Kidney (tissue), 14 donors: ENCODE data around the gene N4BP3. TPM values are rescaled to one million over a fixed set of nuclear protein-coding genes. Genes with fewer than 3 reads are reported as not detected.
A peak's percentile ranks its signal among the peaks of the same experiment; 100 is the strongest.

ENCODE experiments used
- DNase-seq, 5 donors: peaks; one replicate each; pipeline ENCODE4 v3.0.0-alpha.2; 2013 to 2020
- FAIRE-seq: peaks from 2 replicates; lab custom pipeline; 2012; peaks lifted over from hg19 to GRCh38; lab: Jason Lieb, UNC
- H3K27ac ChIP-seq, 2 donors: one replicate each; pipeline ENCODE4 v1.7.0; 2013; ENCODE audit warnings: low read depth in 2 of 2, low read length in 2 of 2, inconsistent platforms in 1 of 2
- H3K27me3 ChIP-seq: one replicate; pipeline ENCODE4 v1.7.1; 2013; ENCODE audit warnings: low read length, inconsistent platforms; ENCODE audit not compliant: control insufficient read depth, insufficient read depth
- H3K36me3 ChIP-seq, 3 donors: one replicate each; pipeline versions ENCODE4 v1.7.0 to v1.7.1; 2013; ENCODE audit warnings: low read length in 3 of 3, control low read depth in 1 of 3, inconsistent platforms in 1 of 3; ENCODE audit not compliant: insufficient read depth in 3 of 3, control insufficient read depth in 2 of 3
- H3K4me1 ChIP-seq, 3 donors: one replicate each; pipeline versions ENCODE4 v1.7.0 to v1.7.1; 2013; ENCODE audit warnings: low read length in 3 of 3, inconsistent platforms in 1 of 3, low read depth in 1 of 3; ENCODE audit not compliant: control insufficient read depth in 2 of 3, insufficient read depth in 2 of 3
- H3K4me3 ChIP-seq, 3 donors: one replicate each; pipeline versions ENCODE4 v1.7.0 to v1.8.1; 2013; ENCODE audit warnings: low read length in 3 of 3, control low read depth in 1 of 3, inconsistent platforms in 1 of 3
- H3K9ac ChIP-seq, 3 donors: one replicate each; pipeline versions ENCODE4 v1.7.0 to v1.7.1; 2013; ENCODE audit warnings: low read length in 3 of 3, control low read depth in 1 of 3, inconsistent platforms in 1 of 3
- H3K9me3 ChIP-seq, 3 donors: one replicate each; pipeline versions ENCODE4 v1.7.0 to v1.7.1; 2013; ENCODE audit warnings: low read length in 3 of 3, control low read depth in 1 of 3, inconsistent platforms in 1 of 3; ENCODE audit not compliant: control insufficient read depth in 2 of 3, insufficient read depth in 1 of 3
- intact Hi-C: fragments of 100-400 bp; cut with DNase I; formaldehyde crosslinking; loops from one replicate; pipeline ENCODE4 v1.11.1; 2022
- polyA plus RNA-seq: library from polyadenylated mRNA; stranded (reverse); fragments of 350-450 nt; fragmentation: Illumina TruSeq; extraction: RNeasy Lipid Tissue Mini Kit (QIAGEN cat#74804); gene quantifications from one replicate; pipeline ENCODE4 v1.2.3, GENCODE V29; 2014; ENCODE audit warnings: low read depth, low replicate concordance; ENCODE audit not compliant: insufficient read depth
- total RNA-seq: library from RNA; stranded (reverse); fragmentation: NEBNext Ultra II Directional; extraction: Animal tissue kit (Norgen Biotek cat#: 25700); gene quantifications from one replicate; pipeline ENCODE4 v1.2.1, GENCODE V29; 2021
- TF ChIP-seq, protein P1 (sequence below): IDR thresholded peaks from 3 replicates; pipeline ENCODE4 v1.5.1; 2012; ENCODE audit warnings: mild to moderate bottlenecking, moderate library complexity, borderline replicate concordance; ENCODE audit not compliant: insufficient read depth; ENCODE audit errors: extremely low read depth
- donor health status: control.
- donor health status: control.
- donor health status: control.
- donor health status: control.
- donor health status: control.
- donor health status: DM: yes; HTN: yes; CAD: no.
- donor health status: Normal renal cell carcinoma (clear cell type).

N4BP3 gene
- total and polyA plus RNA-seq, 2 donors from 2014 or later: 2.4 to 5.6 TPM

DNA sequence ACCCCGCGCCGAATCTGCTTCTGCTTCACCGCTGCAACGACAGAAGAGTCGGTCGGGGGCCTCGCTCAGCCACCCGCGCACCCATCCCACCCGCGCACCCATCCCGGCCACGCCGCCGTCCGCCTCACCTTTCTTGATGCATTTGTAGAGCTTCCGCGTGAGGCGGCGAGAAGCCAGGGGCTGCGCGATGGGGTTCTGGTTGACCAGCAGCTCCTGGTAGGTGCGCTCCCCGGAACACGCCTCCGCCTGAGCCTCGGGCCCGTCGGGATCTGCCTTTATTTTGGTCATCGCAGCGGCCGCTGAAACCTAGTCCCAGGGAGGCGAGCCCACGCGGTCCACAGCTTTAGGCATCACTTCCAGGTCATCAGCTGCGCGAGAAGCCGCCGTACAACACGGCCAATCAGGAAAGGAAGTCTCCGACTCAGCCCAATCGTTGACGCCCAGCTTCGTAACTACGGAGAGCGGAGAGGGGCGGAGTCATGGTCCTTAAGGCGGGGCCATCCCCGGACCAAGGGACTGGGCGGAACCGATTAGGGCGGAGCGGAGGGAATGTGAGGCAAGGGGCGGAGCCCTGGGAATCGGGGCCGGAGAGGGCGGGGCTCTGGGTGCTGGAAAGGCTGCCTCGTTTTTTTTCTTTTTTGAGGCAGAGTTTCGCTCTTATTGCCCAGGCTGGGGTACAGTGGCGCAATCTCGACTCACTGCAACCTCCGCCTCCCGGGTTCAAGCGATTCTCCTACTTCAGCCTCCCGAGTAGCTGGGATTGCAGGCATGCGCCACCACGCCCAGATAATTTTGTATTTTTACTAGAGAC lies 40.4 kb downstream of the N4BP3 start, which contains the start of gene NHP2:
Gene NHP2 (minus strand): TSS at position 356 of the 811 bp plus-strand sequence. CDS start 68 bp downstream, at position 288.
- TF ChIP-seq, protein P1, sequence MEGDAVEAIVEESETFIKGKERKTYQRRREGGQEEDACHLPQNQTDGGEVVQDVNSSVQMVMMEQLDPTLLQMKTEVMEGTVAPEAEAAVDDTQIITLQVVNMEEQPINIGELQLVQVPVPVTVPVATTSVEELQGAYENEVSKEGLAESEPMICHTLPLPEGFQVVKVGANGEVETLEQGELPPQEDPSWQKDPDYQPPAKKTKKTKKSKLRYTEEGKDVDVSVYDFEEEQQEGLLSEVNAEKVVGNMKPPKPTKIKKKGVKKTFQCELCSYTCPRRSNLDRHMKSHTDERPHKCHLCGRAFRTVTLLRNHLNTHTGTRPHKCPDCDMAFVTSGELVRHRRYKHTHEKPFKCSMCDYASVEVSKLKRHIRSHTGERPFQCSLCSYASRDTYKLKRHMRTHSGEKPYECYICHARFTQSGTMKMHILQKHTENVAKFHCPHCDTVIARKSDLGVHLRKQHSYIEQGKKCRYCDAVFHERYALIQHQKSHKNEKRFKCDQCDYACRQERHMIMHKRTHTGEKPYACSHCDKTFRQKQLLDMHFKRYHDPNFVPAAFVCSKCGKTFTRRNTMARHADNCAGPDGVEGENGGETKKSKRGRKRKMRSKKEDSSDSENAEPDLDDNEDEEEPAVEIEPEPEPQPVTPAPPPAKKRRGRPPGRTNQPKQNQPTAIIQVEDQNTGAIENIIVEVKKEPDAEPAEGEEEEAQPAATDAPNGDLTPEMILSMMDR: no peak
- intact Hi-C loops: no loop called here
- no peaks in the 10 kb centered on the region for H3K9me3 ChIP-seq
- no peaks in the 10 kb centered on the region for H3K27me3 ChIP-seq
- H3K27ac ChIP-seq: peak within 1 kb of the TSS in 1 of 2 donors; percentile 32
- peaks cover 0 to 8% (median 5%) of the 10 kb centered on the region in 3 donors for H3K4me1 ChIP-seq
- peaks cover 0 to 21% (median 13%) of the 10 kb centered on the region in 3 donors for H3K36me3 ChIP-seq
- H3K4me3 ChIP-seq: peak within 1 kb of the TSS; percentile 75 to 88 (median 83)
- peak within 1 kb of the TSS; percentile 61 to 80 (median 63) for H3K9ac ChIP-seq
- FAIRE-seq (peak; percentile 99), DNase-seq (peak; percentile 99)

DNA sequence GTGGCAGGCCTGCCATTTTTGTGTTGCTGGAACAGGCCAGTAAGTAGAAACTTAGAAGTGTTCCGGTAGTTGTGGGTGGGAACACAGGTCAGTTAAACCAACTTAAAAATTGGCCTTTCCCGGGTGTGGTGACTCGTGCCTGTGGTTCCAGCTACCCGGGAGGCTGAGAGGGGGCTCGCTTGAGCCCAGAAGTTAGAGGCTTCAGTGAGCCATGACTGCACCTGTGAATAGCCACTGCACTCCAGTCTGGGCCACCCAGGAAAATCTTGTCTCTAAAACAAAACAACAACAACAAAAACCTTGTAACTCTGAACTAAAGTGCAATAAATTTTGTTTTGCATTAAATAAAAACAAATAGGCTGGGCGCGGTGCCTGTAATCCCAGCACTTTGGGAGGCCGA lies 41.7 kb downstream of the N4BP3 start:
- FAIRE-seq (no peak), DNase-seq (no peak)
- Histone ChIP-seq H3K36me3 (peaks cover 0 to 13% (median 5%) of the 10 kb centered on the region in 3 donors), H3K27ac (no peak overlapping the region), H3K9me3 (no peaks in the 10 kb centered on the region), H3K4me1 (peaks cover 0 to 8% (median 5%) of the 10 kb centered on the region in 3 donors), H3K27me3 (no peaks in the 10 kb centered on the region), H3K9ac (no peak overlapping the region), H3K4me3 (no peak overlapping the region)
- TF ChIP-seq, protein P1: no peak
- intact Hi-C loops: no loop called here

DNA sequence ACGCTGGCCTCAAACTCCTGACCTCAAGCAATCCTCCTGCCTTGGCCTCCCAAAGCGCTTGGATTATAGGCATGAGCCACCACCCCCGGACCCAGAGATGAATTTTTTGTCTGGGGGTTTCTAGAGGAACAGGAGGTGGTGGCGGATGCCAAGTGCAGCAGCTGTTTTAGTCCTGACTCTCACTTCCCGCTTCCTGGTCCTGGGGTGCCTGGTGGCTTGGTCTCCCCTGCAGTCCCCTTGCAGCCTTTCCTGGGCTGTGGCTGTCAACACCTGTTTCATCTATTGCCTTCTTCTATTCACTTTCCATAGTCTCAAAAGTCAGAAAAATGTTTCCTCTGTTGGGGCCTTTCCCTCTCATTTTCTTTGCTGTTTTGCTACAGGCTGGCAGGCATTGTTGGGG lies 46.8 kb downstream of the N4BP3 start:
- Histone ChIP-seq H3K9ac (no peak overlapping the region), H3K27me3 (no peaks in the 10 kb centered on the region), H3K9me3 (no peaks in the 10 kb centered on the region), H3K36me3 (no peaks in the 10 kb centered on the region), H3K4me1 (peaks cover 0 to 4% (median 0%) of the 10 kb centered on the region in 3 donors), H3K4me3 (no peak overlapping the region), H3K27ac (no peak overlapping the region)
- intact Hi-C loops: loop anchor here (5.0 kb wide), 1 partner anchor 83 kb away; no protein-coding TSS in a partner anchor
- DNase-seq: no peak
- TF ChIP-seq, protein P1: no peak
- no peak for FAIRE-seq
